Dedifferentiated amniotic fluid mesenchymal stem cell (primary cell): ENCODE data around the gene TSKS.
A peak's percentile ranks its signal among the peaks of the same experiment; 100 is the strongest.
"Not testable (repeated sequence)": the region's sequence is repeated elsewhere in the genome, so short reads cannot be mapped to it uniquely, and the experiment has no call there.

ENCODE experiments used
- DNase-seq: peaks from one replicate; pipeline ENCODE4 v3.0.0-alpha.2; 2016; ENCODE audit errors: extremely low spot score

The TSKS gene

DNA sequence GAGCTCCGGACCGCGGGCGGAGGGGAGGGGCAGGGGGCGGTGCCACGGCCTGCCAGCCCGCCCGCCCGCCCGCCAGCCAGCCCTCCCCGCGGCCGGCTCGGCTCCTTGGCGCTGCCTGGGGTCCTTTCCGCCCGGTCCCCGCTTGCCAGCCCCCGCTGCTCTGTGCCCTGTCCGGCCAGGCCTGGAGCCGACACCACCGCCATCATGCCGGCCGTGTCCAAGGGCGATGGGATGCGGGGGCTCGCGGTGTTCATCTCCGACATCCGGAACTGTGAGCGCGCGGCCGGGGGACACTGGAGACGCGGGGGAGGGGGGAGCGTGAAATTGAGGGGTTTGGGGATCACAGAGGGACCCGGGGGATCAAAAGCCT is 3.8 kb upstream of the TSKS start, which contains the start of gene AP2A1:
Gene AP2A1, plus strand, starts transcription at position 72 of the 370 bp plus-strand sequence. Its CDS starts 133 bp downstream, at position 205.
- DNase-seq, result no peak

DNA sequence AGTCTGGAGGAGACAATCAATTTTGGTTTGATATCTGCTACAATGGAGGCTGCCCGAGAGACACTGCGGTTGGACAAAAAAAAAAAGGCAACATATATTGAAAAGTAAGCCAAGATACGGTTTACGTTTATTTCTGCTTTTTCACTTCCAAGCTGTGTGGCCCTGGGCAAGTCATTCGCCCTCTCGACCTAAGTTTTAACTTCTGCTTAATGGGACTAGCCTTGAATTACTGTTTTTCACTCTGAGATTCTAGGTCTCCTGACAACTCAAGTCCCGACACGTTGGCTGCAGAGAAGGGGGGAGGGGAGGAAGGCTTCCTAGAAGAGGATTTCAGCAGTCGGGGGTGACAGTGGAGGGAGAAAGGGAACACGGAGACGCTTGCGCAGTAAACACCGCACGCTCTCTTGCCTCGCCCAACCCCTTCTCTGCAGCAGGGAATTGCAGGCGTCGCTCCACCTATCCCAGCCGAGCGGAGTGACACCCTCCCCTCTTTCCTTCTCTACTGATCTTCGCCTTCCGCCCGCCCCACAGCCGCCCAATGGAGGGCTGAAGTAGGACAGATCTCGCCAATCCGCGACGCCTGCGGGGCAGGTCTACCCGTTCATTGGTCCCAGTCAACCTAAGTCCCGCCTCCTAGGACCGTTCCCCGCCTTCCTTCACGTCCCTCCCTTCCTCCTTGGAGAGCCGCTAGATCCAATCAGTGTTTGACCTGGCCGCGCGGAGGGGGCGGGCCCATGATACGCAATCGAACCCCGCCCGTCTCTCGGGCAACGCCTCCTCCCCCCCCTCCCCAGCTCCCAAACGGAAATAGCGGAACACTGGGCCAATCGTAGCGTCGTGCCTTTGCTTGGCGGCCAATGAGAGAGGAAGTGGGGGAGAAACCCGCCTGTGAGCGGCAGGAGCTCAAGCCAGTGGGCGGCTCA is 3.2 kb upstream of the TSKS start:
- DNase-seq, result peak; percentile 100

DNA sequence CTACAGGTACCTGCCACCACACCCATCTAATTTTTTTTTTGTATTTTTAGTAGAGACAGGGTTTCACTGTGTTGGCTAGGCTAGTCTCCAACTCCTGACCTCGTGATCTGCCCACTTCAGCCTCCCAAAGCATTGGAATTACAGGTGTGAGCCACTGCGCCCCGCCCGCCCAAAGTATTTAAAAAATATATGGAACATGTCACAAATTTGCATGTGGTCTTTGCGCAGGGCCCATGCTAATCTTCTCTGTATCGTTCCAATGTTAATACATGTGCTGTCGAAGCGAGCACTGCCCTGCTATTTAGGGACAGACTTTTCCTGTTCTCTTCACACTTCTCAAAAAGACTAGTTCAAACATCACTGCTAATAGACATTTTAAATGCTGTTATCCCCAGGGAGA is 1.2 kb upstream of the TSKS start:
- DNase-seq, result no peak

DNA sequence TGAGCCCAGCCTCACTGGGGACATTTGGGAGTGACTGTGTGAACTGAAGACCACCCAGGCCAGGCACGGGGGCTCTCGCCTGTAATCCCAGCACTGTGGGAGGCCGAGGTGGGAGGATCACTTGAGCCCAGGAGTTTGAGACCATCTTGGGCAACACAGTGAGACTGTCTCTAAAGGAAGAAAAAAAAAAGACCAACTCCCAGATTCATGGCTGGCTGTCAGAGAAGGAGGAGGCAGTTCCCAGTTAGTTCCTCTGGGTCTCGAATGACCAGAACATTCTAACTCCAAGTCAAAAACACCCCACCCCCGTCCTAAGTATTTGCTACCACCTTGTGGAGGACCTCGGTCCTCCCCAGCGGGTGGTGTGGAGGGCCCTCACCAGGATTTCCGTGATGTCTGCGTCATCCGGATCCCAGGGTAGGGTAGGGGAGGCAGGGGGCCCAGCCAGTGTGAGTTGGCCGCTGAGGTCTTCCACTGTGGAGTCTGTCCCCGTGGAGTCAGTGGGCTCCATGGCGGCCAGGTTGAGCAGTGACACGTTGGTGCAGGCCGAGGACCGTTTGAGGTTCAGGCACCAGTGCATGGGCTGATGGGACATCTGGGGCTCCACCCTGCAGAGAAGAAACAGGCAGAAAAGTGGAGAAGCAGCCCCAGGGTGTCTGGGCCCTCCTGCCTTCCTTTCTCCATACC is 1.3 kb downstream of the TSKS start:
- no peak for DNase-seq

DNA sequence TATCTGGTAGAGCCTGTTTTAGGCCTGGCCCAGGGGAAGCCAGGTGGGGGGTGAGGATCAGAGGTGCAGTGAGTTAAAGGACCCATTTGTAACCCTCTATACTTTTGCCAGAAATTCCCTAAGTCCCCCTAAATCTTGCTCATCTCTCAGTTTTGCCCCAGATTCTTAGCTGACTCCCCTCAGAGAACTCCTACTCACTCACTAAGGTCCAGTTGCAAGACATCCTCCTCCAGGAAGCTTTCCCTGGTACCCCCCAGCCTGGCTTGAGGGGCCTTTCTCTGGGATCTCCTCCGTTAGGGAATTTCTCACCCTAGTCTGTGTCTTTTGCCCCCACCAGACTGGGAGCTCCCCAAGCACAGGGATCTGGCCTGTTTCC is 1.9 kb downstream of the TSKS start:
- no peak for DNase-seq

DNA sequence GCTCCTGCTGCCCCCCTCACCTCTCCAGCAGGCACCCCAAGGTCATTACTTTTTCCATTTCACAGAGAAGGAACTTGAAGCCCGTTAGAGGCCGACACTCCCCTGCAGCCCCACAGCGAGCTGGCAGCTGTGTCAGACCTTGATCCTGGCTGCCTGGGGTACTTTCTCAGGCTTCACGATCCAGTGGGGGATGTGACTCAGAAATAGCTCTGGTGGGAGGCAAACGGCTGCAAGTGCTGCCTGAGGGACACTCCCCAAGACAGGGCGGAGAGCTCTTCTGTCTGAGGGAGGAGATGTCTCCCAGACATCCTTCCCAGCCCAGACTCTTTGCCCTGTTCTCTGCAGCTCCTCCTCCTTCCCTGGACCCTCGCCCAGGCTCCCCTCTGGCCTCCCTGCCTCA is 4.8 kb downstream of the TSKS start:
- no peak for DNase-seq

DNA sequence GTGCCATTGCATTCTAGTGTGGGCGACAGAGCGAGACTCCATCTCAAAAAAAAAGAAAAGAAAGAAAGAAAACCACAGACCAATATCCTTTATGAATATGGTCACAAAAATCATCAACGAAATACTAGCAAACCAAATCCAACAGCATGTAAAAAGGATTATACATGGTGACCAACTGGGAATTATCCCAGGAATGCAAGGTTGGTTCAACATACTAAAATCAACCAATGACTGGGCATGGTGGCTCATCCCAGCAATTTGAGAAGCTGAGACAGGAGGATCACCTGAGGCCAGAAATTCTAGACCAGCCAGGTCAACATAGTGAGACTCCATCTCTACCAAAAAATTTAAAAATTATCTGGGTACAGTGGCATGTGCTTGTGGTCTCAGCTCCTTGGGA is 7.2 kb downstream of the TSKS start:
- DNase-seq, result no peak

DNA sequence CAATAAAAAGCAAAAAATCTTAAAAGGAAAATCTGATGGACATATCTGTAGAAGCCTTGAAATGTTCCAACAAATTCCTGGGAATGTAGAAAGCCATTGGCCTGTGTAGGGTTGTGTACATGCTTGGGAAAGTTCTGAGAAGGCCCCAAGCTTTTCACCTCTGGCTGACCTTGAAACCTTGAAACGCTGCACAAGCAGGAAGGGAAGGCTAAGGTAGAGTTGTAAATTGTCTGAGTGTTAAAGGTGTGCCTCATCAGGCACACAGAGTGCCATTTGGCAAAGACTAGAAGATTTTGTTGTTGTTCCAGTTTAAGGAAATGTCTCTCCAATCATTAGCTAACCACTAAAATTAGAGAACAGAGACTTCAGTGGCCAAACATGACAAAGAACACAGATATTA is 10.4 kb downstream of the TSKS start:
- no peak for DNase-seq

DNA sequence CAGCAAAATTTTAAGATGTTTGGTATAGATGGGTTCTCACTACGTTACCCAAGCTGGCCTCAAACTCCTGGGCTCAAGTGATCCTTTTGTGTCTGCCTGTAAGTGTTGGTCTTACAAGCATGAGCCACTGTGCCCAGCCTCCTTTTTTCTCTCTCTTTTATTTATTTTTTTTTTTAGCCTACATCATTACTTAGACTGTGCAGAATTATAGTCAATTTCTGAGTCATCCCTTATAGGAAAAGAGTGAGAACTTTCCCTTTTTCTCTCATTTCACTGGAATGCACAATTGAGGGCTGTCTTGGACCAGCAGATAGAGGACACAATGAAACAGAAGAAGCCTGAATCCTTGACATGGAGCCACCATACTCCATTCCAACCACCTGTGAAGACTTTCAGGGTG is 13.3 kb downstream of the TSKS start:
- no peak for DNase-seq

DNA sequence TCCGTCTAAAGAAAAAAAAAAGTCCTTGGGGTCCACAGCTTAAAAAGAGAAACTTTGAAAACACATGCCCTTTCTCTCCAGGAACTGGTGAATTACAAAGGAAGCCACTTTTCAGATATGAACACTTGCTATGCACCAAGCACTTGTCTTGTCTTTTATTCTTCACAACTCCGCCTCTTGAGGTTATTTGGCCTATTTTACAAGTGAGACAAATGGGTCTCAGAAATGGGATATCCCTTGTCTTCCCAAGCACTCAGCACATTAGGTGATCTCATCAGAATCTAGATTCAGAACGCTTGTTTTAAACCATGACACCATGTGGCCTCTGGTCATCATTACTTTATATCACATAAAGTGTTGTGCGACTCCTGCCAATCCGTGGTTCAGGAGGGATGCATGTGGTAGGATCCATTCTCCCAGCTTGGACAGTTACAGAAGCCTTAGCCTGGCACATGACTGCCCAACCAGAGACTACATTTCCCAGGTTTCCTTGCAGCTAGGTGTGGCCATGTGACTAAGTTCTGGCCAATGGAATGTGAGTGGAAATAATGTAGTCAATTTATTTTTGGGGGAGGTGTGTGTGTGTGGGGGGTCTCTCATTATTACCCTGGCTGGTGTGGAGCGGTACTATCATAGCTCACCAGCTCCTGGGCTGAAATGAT is 13.9 kb downstream of the TSKS start:
- no peak for DNase-seq

DNA sequence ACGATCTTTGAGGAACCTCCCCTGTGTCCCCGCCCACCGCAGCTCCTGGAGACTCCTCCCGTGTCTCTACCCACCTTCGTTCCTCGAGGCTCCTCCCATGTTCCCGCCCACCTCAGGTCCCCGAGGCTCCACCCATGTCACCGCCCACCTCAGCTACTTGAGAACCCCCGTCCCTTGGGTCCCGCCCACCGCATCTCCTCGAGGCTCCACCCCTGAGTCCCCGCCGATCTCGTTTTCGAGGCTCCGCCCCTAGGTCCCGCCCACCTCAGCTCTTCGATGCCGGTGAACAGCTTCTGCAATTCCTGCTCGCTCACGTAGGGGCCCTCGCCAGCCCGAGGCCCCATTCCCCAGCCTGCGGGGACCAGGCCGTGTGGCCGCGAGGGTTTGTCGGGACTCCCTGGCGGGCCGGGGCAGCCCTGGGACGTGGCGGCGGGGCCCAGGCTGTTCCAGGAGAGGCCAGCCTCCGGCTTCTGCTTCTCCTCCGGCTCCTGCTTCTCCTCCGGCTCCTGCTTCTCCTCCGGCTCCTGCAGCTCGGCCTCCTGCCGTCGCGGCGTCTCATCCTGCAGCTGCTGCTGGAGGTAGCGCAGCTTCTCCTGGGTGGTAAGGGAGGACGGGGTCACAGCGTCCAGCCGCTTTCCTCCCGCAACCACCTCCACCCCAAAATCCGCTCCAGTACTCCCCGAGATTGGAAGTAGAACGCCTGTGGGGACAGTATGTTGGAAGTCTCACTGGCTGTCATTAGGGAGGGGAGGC is 16.7 kb downstream of the TSKS start:
- no peak for DNase-seq

DNA sequence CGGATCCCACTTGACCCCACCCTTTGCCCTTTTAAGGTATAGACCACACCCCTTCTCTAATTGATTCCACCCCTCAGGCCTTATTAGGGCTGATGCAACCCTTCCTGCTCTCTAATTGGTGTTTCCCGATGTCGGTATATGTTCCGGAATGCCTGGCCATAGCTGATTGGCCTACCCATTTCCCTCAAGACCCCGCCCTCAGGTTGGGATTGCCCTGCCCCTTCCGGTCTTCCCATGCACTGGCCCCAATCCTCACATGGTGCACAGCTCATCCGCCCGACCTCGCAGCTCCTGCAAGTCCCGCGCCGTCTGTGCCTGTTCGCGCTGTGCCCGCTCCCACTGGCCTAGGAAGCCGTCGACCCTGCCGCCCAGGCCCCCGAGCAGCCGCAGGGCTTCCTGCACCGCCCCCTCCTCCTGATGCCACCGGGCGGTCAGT is 18.1 kb downstream of the TSKS start:
- no peak for DNase-seq

DNA sequence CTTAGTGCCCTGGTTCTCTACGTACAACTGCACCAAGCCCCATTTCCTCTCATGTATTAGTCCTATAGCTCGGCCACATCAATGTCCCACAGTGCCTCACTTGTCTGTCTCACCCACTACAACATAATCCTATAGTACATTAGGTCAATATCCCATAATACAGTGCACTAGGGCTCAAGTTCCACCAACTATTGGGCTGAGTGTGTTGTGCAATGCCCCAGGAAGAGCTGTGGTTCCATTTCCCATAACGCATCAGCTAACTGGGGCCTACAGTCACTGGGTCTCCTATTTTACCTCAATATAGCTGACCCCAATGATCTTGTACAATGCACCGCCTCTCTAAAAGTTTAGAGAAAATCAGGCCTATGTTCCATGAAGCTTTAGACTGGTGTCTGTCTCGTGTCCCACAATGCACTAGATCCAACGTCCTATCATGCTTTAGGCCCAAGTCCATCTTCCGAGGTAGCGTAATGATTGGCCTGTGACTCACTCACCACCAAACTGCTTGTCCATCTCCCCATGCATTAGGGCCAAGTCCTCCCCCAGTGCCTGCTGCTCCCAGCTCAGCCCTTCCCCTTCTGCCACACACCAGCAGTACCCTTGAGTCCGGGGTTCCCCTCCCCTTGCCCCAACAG is 21.8 kb downstream of the TSKS start:
- no peak for DNase-seq

DNA sequence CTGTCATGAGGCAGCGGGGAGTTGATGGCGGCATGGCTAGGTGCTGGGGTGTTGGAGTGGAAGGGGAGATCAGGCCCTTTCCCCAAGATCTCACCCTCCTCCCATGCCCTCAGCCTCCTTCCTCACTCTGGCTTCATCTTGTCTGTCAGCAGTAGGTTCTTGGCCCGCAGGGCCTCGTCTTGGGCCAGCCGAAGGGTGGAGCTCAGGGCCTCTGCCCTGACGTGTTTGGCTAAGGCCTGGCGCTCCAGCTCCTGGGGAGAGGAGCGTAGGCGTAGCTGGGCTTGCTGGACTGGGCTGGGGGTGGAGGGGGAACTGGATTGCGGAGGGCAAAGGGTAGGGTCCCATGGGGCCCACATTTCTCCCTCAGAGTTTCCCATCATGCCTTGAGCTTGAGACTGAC is 23.2 kb downstream of the TSKS start:
- DNase-seq, result no peak

DNA sequence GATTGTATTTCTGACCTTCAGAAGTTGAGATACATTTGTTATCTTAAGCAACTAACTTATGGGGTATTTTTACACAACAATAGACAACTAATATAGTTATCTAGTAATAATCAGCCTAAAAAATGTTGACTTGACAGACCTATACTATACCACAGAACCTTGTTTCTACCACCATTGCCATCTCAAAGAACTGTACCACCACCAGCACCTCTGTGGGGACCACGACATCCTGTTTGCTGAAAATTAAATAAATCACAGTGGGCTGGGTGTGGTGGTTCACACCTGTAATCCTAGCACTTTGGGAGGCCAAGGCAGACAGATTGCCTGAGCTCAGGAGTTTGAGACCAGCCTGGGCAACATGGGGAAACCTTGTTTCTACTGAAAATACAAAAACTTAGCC is 24.0 kb downstream of the TSKS start:
- no peak for DNase-seq

DNA sequence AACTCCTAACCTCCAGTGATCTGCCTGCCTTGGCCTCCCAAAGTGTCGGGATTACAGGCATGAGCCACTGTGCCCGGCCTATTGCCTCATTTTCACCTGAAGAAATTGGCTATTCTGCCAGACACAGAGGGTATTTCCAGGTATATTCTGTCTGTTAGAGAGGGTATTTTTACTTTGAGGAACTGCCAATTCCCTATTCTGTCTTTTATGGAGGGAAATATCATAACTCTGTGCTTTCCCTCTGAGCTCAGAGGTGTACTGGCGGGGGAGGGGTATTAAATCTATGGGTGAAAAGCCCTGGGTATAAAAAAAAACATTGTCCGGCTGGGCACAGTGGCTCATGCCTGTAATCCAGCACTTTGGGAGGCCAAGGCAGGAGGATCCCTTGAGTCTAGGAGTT is 24.8 kb downstream of the TSKS start:
- no peak for DNase-seq

DNA sequence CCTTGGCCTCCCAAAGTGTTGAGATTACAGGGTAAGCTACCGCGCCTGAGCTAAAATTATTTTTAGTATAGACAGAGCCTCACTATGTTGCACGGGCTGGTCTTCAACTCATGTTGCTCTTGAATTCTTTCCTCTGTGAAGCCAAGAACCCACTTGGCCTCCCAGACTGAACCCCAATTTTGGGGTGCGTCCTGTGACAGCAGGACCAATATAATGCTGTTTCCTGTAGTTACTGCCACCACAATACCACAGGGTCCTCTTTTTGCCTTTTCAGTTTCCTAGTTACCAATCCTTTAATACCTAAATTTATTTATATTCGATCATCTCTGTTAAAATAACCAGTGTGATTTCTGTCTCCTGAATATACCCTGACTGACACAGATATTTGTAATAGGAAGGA is 32.9 kb downstream of the TSKS start:
- no peak for DNase-seq

DNA sequence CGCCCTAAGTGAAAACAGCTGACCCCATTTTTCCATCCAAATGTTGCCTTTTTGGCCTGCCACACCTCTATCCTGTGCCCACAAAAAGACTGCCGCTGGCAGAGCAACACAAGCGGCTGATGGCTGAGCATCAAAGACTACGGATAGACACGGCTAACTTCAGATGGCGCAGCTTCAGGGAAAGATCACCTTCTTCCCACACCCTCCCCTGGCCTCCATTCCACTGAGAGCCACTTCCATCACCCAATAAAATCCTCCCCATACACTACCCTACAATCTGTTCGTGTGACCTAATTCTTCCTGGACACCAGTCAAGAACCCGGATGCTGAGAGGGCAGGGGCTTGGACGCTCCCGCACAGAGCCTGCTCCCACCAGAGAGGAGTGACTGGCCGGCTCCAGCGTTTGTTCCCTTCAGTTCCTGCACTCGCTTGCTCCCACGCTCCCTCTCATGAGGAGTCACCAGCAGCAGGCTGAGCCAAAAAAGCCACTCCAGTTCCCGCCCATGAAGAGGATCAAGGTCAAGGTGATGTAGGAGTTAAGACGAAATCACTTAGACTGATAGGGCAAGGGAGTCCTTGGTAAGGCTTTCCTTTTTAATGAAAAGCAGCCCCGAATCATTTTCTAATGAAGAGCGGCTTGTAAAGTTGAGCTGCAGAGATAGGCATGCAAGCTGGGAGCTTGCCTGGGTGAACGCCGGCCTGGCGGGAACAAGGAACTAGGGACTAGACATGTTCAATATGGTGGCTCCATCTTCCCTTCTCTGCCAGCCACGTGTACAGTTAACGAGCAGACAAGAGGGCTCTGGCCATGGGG is 35.7 kb downstream of the TSKS start:
- no peak for DNase-seq

DNA sequence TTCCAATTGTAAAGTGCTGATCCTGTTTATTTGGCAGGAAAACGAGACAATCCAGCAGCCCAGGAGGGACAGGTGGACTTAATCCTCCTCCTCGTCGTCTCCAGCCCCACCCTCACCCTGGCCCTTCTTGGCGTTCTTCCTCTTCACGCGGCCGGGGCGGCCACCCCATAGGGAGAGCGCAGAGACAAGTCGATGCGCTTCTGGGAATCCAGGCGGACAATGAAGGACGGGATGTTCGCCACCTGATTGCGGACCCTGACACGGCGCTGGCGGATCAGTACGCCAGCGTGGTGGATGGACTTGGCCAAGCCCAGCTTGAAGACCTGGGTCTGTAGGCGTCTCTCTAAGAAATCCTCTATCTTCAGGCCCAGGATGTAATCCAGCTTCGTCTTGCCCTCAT is 43.7 kb downstream of the TSKS start:
- DNase-seq, result not testable (repeated sequence)

DNA sequence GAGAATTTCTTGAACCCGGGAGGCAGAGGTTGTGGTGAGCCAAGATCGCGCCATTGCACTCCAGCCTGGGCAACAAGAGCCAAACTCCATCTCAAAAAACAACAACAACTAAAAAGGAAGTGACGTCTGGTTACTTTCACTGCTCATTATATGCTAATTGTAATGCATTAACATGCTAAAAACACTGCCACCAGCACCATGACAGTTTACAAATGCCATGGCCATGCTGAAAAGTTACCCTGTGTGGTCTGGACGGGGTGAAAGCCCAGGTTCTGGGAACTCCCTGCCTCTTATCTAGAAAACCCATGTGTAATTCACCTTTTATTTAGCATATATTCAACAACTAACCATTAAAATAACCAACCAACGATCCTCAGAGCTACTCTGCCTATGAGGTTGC is 44.1 kb downstream of the TSKS start:
- no peak for DNase-seq

DNA sequence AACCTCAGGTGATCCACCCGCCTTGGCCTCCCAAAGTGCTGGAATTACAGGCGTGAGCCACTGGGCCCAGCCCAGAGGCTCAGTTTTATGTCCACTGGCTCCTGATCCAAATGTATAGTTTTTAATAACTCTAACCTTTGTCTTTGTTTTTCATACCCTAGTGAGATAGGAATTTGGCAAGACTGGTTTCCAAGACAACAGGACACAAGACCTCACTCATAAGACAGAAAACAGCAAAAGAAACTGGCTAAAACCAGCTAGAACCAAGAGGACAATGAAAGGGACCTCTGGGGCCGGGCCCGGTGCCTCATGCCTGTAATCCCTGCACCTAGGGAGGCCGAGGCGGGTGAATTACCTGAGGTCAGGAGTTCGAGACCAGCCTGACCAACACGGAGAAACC is 44.6 kb downstream of the TSKS start:
- no peak for DNase-seq
